ENCODE measurements around the gene PLA2G12A. TPM values are rescaled to one million over a fixed set of nuclear protein-coding genes. Genes with fewer than 3 reads are reported as not detected.

Gene PLA2G12A
- polyA plus RNA-seq (ENCODE audit: low read depth in 6 of 6): 10 to 100 TPM; 16.0 to 37.6 (median 26.5) TPM

- Mint-ChIP-seq H3K9me3 (no peaks in the 10 kb centered on the region), H3K4me3 (peak within 1 kb of the TSS; percentile 84 to 97 (median 94)), H3K36me3 (no peaks in the 10 kb centered on the region), H3K27me3 (peaks cover 0 to 3% (median 0%) of the 10 kb centered on the region in 3 donors), H3K27ac (peak within 1 kb of the TSS; percentile 84 to 96 (median 90)), H3K4me1 (peaks cover 5 to 19% (median 9%) of the 10 kb centered on the region in 3 donors)
- ATAC-seq (ENCODE audit: low read depth in 2 of 2): peak; percentile 85 to 88
- DNase-seq: peak; percentile 82
Observed at GRCh38 chr4:109729718-109730618, at the start of gene PLA2G12A. PLA2G12A (minus strand) TSS chr4:109730070; CDS start chr4:109729809, 261 bp downstream.

- Mint-ChIP-seq H3K4me3 (no peak overlapping the region), H3K4me1 (no peaks in the 10 kb centered on the region), H3K9me3 (peaks cover 0 to 6% (median 0%) of the 10 kb centered on the region in 7 donors), H3K27me3 (peaks cover 30 to 38% (median 30%) of the 10 kb centered on the region in 3 donors), H3K27ac (no peak overlapping the region), H3K36me3 (no peaks in the 10 kb centered on the region)
- no peak for ATAC-seq (ENCODE audit: low read depth in 2 of 2)
- no peak for DNase-seq
Observed at GRCh38 chr4:109764789-109765402, 35.0 kb upstream of the PLA2G12A start.

GRCh38 chr4:109764376-109764775 lies 34.5 kb upstream of the PLA2G12A start:
- DNase-seq: no peak
- H3K27ac Mint-ChIP-seq: no peak overlapping the region
- no peaks in the 10 kb centered on the region for H3K4me1 Mint-ChIP-seq
- no peaks in the 10 kb centered on the region for H3K36me3 Mint-ChIP-seq
- H3K27me3 Mint-ChIP-seq: peaks cover 25 to 32% (median 27%) of the 10 kb centered on the region in 3 donors
- no peak overlapping the region for H3K4me3 Mint-ChIP-seq
- no peak for ATAC-seq (ENCODE audit: low read depth in 2 of 2)
- peaks cover 0 to 6% (median 0%) of the 10 kb centered on the region in 7 donors for H3K9me3 Mint-ChIP-seq

GRCh38 chr4:109760682-109761081 lies 30.8 kb upstream of the PLA2G12A start:
- H3K36me3 Mint-ChIP-seq: no peaks in the 10 kb centered on the region
- ATAC-seq (ENCODE audit: low read depth in 2 of 2): no peak
- no peak overlapping the region for H3K4me3 Mint-ChIP-seq
- H3K27ac Mint-ChIP-seq: no peak overlapping the region
- H3K4me1 Mint-ChIP-seq: peaks cover 0 to 5% (median 0%) of the 10 kb centered on the region in 3 donors
- no peak for DNase-seq
- H3K9me3 Mint-ChIP-seq: no peaks in the 10 kb centered on the region
- peaks cover 24 to 31% (median 24%) of the 10 kb centered on the region in 3 donors for H3K27me3 Mint-ChIP-seq

GRCh38 chr4:109755656-109756055 lies 25.8 kb upstream of the PLA2G12A start:
- Mint-ChIP-seq H3K36me3 (no peaks in the 10 kb centered on the region), H3K4me1 (peaks cover 0 to 5% (median 0%) of the 10 kb centered on the region in 3 donors), H3K4me3 (no peak overlapping the region), H3K27me3 (peaks cover 13 to 19% (median 16%) of the 10 kb centered on the region in 3 donors), H3K9me3 (no peaks in the 10 kb centered on the region), H3K27ac (no peak overlapping the region)
- ATAC-seq (ENCODE audit: low read depth in 2 of 2) (no peak), DNase-seq (no peak)

- ATAC-seq (ENCODE audit: low read depth in 2 of 2): peak in 1 of 2 donors; percentile 35
- Mint-ChIP-seq H3K4me3 (no peak overlapping the region), H3K27me3 (peaks cover 13 to 15% (median 15%) of the 10 kb centered on the region in 3 donors), H3K4me1 (peaks cover 0 to 5% (median 0%) of the 10 kb centered on the region in 3 donors), H3K36me3 (no peaks in the 10 kb centered on the region), H3K9me3 (no peaks in the 10 kb centered on the region), H3K27ac (peak overlapping the region in 1 of 6 donors; percentile 15)
- DNase-seq: no peak
Observed at GRCh38 chr4:109754093-109754857, 24.4 kb upstream of the PLA2G12A start.

- Mint-ChIP-seq H3K4me3 (no peak overlapping the region), H3K9me3 (no peaks in the 10 kb centered on the region), H3K4me1 (peaks cover 0 to 5% (median 0%) of the 10 kb centered on the region in 3 donors), H3K27ac (no peak overlapping the region), H3K27me3 (peaks cover 11 to 21% (median 13%) of the 10 kb centered on the region in 3 donors), H3K36me3 (no peaks in the 10 kb centered on the region)
- DNase-seq (no peak), ATAC-seq (ENCODE audit: low read depth in 2 of 2) (no peak)
Observed at GRCh38 chr4:109752525-109752924, 22.7 kb upstream of the PLA2G12A start.

- no peak overlapping the region for H3K4me3 Mint-ChIP-seq
- DNase-seq (no peak), ATAC-seq (ENCODE audit: low read depth in 2 of 2) (no peak)
- H3K9me3 Mint-ChIP-seq: no peaks in the 10 kb centered on the region
- peaks cover 11 to 21% (median 17%) of the 10 kb centered on the region in 3 donors for H3K27me3 Mint-ChIP-seq
- H3K36me3 Mint-ChIP-seq: no peaks in the 10 kb centered on the region
- peaks cover 0 to 5% (median 0%) of the 10 kb centered on the region in 3 donors for H3K4me1 Mint-ChIP-seq
- no peak overlapping the region for H3K27ac Mint-ChIP-seq
Observed at GRCh38 chr4:109751852-109752251, 22.0 kb upstream of the PLA2G12A start.

- Mint-ChIP-seq H3K4me1 (peaks cover 0 to under 1% (median 0%) of the 10 kb centered on the region in 3 donors), H3K27ac (no peak overlapping the region), H3K36me3 (no peaks in the 10 kb centered on the region), H3K4me3 (no peak overlapping the region), H3K9me3 (no peaks in the 10 kb centered on the region), H3K27me3 (peaks cover 9 to 20% (median 11%) of the 10 kb centered on the region in 3 donors)
- ATAC-seq (ENCODE audit: low read depth in 2 of 2) (no peak), DNase-seq (no peak)
Observed at GRCh38 chr4:109750652-109751244, 20.9 kb upstream of the PLA2G12A start.

GRCh38 chr4:109749388-109750082 lies 19.7 kb upstream of the PLA2G12A start:
- H3K36me3 Mint-ChIP-seq: no peaks in the 10 kb centered on the region
- ATAC-seq (ENCODE audit: low read depth in 2 of 2) (no peak), DNase-seq (no peak)
- H3K4me1 Mint-ChIP-seq: no peaks in the 10 kb centered on the region
- no peaks in the 10 kb centered on the region for H3K9me3 Mint-ChIP-seq
- H3K27me3 Mint-ChIP-seq: peaks cover 7 to 12% (median 11%) of the 10 kb centered on the region in 3 donors
- H3K4me3 Mint-ChIP-seq: no peak overlapping the region
- H3K27ac Mint-ChIP-seq: no peak overlapping the region

- peak overlapping the region in 1 of 6 donors; percentile 0 for H3K27ac Mint-ChIP-seq
- ATAC-seq (ENCODE audit: low read depth in 2 of 2): no peak
Observed at GRCh38 chr4:109748114-109748513, 18.2 kb upstream of the PLA2G12A start.

GRCh38 chr4:109746728-109747127 lies 16.9 kb upstream of the PLA2G12A start:
- Mint-ChIP-seq H3K9me3 (no peaks in the 10 kb centered on the region), H3K4me3 (no peak overlapping the region), H3K27me3 (peaks cover 7 to 13% (median 11%) of the 10 kb centered on the region in 3 donors), H3K4me1 (no peaks in the 10 kb centered on the region), H3K36me3 (no peaks in the 10 kb centered on the region), H3K27ac (no peak overlapping the region)
- ATAC-seq (ENCODE audit: low read depth in 2 of 2) (no peak), DNase-seq (no peak)

More at GRCh38 chr4:109748114-109748513, 18.2 kb upstream of the PLA2G12A start:
- H3K9me3 Mint-ChIP-seq: no peaks in the 10 kb centered on the region
- H3K4me1 Mint-ChIP-seq: no peaks in the 10 kb centered on the region
- DNase-seq: no peak
- no peaks in the 10 kb centered on the region for H3K36me3 Mint-ChIP-seq
- peaks cover 7 to 11% (median 9%) of the 10 kb centered on the region in 3 donors for H3K27me3 Mint-ChIP-seq
- H3K4me3 Mint-ChIP-seq: no peak overlapping the region
